Omental fat pad (tissue), 4 donors: ENCODE data around the gene SLC5A6. TPM values are rescaled to one million over a fixed set of nuclear protein-coding genes. Genes with fewer than 3 reads are reported as not detected.

Experiments used
- ATAC-seq: fragments of 150-250 bp; one replicate; pipeline ENCODE4 v1.9.1; 2016; ENCODE audit warnings: mild to moderate bottlenecking, moderate library complexity; ENCODE audit not compliant: low FRiP score
- DNase-seq: peaks from one replicate; pipeline ENCODE4 v3.0.0-alpha.2; 2019; ENCODE audit warnings: low spot score
- CTCF ChIP-seq, 3 donors: fragments of 450-650 bp; IDR thresholded peaks; one replicate each; pipeline ENCODE4 v1.5.1; 2016 to 2017; ENCODE audit warnings: antibody characterized with exemption in 3 of 3, mild to moderate bottlenecking in 3 of 3, moderate library complexity in 2 of 3
- total RNA-seq, 4 donors: library from RNA; depleted of rRNA; stranded (reverse); fragments of >200 nt; gene quantifications; one replicate each; pipeline ENCODE4 v1.1.0, GENCODE V29; 2016

The SLC5A6 gene
- total RNA-seq, 4 donors from 2014 or later: 37.4 to 106 (median 83.6) TPM

- ATAC-seq: no peak
- no peak for DNase-seq
- TF ChIP-seq CTCF (IDR thresholded peaks at IDR 0.05): no peak
Measured at GRCh38 chr2:27150639-27151230, 61.3 kb downstream of the SLC5A6 start.

Other genes with a start within 250 kb of the SLC5A6 start
- 10 to 100 TPM; 11.5 to 24.2 (median 12.3) TPM for gene MAPRE3, start 241.6 kb downstream of the SLC5A6 start, total RNA-seq
- gene TMEM214, start 179.3 kb downstream of the SLC5A6 start, total RNA-seq: 10 to 100 TPM; 52.4 to 76.0 (median 64.7) TPM
- 10 to 100 TPM in 2 of 4 donors, 1 to 10 TPM in 2; 6.8 to 14.4 (median 10.3) TPM for gene AGBL5, start 160.6 kb downstream of the SLC5A6 start, total RNA-seq
- 100 to 1,000 TPM; 221 to 396 (median 282) TPM for gene OST4, start 140.6 kb downstream of the SLC5A6 start, total RNA-seq
- gene EMILIN1, start 133.7 kb downstream of the SLC5A6 start, total RNA-seq: 10 to 100 TPM; 27.5 to 62.7 (median 41.2) TPM
- 1 to 10 TPM; 1.6 to 3.3 (median 2.1) TPM for gene KHK, start 125.5 kb downstream of the SLC5A6 start, total RNA-seq
- gene CGREF1, start 93.1 kb downstream of the SLC5A6 start, total RNA-seq: 1 to 10 TPM; 1.3 to 9.3 (median 5.5) TPM
- 1 to 10 TPM in 1 of 4 donors, under 1 TPM in 2, not detected in 1; 0.50 to 1.1 (median 0.65) TPM for gene ABHD1, start 88.5 kb downstream of the SLC5A6 start, total RNA-seq
- gene PREB, start 77.6 kb downstream of the SLC5A6 start, total RNA-seq: 10 to 100 TPM; 60.7 to 76.5 (median 65.7) TPM
- not detected for gene PRR30, start 72.9 kb downstream of the SLC5A6 start, total RNA-seq
- gene TCF23, start 63.3 kb downstream of the SLC5A6 start, total RNA-seq: under 1 TPM in 2 of 4 donors, not detected in 2; 0.12 to 0.56 TPM
- 100 to 1,000 TPM; 114 to 197 (median 157) TPM for gene ATRAID, start 227 bp downstream of the SLC5A6 start, total RNA-seq
- gene CAD, start 5.1 kb upstream of the SLC5A6 start, total RNA-seq: 10 to 100 TPM; 14.6 to 29.3 (median 24.7) TPM
- not detected for gene SLC30A3, start 50.8 kb upstream of the SLC5A6 start, total RNA-seq
- under 1 TPM in 1 of 4 donors, not detected in 3; 0.79 TPM for gene DNAJC5G, start 63.2 kb upstream of the SLC5A6 start, total RNA-seq
- 1 to 10 TPM in 1 of 4 donors, not detected in 3; 2.5 TPM for gene TRIM54, start 70.2 kb upstream of the SLC5A6 start, total RNA-seq
- 1 to 10 TPM; 1.4 to 4.9 (median 2.3) TPM for gene UCN, start 96.2 kb upstream of the SLC5A6 start, total RNA-seq
- 10 to 100 TPM; 63.0 to 97.8 (median 77.2) TPM for gene MPV17, start 110.8 kb upstream of the SLC5A6 start, total RNA-seq
- gene GTF3C2, start 144.5 kb upstream of the SLC5A6 start, total RNA-seq: 10 to 100 TPM; 24.8 to 76.1 (median 34.8) TPM
- gene EIF2B4, start 158.1 kb upstream of the SLC5A6 start, total RNA-seq: 10 to 100 TPM; 33.4 to 53.0 (median 42.5) TPM
- 100 to 1,000 TPM in 3 of 4 donors, 10 to 100 TPM in 1; 92.6 to 116 (median 105) TPM for gene SNX17, start 158.3 kb upstream of the SLC5A6 start, total RNA-seq
- 10 to 100 TPM in 2 of 4 donors, 1 to 10 TPM in 2; 8.2 to 17.2 (median 11.1) TPM for gene ZNF513, start 168.5 kb upstream of the SLC5A6 start, total RNA-seq
- 10 to 100 TPM; 44.6 to 71.9 (median 60.4) TPM for gene PPM1G, start 197.3 kb upstream of the SLC5A6 start, total RNA-seq
- gene NRBP1, start 216.4 kb upstream of the SLC5A6 start, total RNA-seq: 10 to 100 TPM; 65.6 to 75.5 (median 71.8) TPM
- gene KRTCAP3, start 230.1 kb upstream of the SLC5A6 start, total RNA-seq: 1 to 10 TPM in 2 of 4 donors, under 1 TPM in 1, not detected in 1; 0.75 to 1.8 (median 1.3) TPM